Measurements from ENCODE around the gene MGST2. TPM values are rescaled to one million over a fixed set of nuclear protein-coding genes. Genes with fewer than 3 reads are reported as not detected.
"Not testable (repeated sequence)": the region's sequence is repeated elsewhere in the genome, so short reads cannot be mapped to it uniquely, and the experiment has no call there.

The MGST2 gene
- total RNA-seq, 2 experiments from 2014 or later: 4.2 to 6.7 TPM

DNA sequence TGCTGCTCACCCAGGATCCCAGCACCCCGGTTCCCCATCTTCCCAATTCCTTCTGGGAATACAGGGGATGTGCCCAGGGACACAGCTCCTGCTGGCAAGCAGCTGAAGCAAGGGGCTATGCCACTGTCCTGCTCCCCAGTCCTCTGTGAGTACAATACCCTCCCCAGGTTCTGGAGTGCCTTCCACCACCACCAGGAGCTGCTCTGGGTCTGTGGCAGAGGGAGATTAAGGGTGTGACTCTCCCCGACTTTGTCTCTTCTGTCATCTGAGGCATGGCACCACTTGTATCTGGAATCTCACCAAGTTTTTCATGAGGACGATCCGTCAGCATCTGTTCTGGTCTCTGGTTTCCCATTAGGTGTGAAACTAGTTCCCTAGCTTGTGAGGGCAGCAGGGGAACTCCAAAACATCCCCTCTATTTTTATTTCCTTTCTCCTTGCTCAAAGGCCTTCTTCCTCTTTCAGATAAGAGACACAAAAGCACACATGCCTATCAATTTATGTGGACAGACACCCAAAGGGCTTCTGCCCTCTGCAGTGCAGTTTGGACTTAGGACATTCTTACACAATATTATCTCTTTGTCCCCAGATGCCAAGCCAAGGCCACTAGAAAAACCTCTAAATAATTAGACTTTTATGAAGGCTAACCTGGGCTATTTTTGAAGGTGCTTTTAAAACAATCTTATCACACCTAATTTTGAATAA lies 26.8 kb downstream of the MGST2 start:
- ChIA-PET POLR2A (no interaction called here), CTCF (no interaction called here)

DNA sequence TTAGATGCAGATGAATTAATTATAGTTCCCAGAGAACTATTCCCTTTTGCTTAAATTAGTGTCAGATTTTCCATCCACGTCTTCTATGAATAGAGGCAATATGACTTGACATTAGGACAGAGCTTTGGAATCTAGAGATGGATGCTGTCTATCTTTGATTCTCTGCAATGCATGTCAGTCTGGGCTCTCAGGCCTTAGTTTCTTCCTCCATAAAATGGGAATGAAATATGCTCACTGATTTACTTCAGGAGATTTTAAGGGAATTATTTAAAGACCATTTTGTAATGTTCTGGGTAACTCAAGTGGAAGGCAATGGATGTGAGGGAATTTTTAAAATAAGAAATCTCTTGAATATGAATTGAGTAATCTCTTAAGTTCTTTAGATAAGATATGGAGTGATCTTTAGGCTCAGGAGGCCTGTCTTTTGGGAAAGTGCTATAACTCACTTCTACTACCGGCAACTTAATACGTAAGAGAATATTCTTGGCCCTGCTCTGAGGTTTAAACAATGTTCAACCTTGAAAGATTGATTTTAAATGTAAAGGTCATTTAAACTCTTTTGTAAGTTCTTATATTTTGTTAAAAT lies 29.0 kb downstream of the MGST2 start:
- ChIA-PET CTCF (no interaction called here), POLR2A (no interaction called here)

DNA sequence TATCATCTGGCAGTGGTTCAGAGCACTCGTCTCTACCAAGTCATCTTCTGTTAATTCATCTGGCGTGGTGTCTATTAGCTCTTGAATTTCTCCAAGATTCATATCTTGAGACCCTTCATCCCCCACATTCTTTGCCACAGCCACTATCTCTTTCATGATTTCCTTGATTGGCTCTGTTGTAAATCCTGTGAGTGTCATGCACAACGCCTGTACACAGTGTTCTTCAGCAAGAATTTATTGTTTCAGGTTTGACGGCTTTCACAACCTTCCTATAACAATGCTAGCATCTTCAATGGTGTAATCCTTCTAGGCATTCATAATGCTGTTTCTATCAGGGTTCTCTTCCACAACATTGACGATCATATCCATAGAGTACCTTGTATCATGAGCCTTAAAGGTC lies 30.9 kb downstream of the MGST2 start:
- ChIA-PET POLR2A (no interaction called here), CTCF (no interaction called here)

DNA sequence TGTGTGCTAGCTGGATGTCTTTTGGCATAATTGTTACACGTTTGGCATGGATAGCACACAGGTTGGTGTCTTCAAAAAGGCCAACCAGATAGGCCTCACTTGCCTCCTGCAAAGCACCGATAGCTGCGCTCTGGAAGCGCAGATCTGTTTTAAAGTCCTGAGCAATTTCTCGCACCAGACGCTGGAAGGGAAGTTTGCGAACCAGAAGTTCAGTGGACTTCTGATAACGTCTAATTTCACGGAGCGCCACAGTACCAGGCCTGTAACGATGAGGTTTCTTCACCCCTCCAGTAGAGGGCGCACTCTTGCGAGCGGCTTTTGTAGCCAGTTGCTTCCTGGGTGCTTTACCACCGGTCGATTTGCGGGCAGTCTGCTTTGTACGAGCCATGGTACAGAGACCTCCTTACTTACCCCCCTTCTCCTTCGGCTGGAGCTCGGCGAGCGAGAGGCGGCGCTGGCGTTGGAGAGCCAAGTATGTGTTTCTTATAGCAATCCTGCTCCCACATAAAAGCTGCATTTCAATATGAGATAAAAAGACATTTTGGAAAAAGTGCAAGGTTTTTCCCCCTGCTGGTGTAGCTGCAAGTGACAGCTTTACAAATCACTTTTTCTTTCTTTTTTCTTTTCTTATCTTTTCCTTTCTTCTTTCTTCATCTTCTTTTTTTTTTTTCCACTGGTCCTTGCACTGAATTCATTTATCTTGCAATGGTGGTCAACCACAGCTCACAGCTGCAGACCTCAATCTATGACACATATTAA lies 32.7 kb downstream of the MGST2 start:
- POLR2A ChIA-PET, CTCF ChIA-PET: not testable (repeated sequence)

DNA sequence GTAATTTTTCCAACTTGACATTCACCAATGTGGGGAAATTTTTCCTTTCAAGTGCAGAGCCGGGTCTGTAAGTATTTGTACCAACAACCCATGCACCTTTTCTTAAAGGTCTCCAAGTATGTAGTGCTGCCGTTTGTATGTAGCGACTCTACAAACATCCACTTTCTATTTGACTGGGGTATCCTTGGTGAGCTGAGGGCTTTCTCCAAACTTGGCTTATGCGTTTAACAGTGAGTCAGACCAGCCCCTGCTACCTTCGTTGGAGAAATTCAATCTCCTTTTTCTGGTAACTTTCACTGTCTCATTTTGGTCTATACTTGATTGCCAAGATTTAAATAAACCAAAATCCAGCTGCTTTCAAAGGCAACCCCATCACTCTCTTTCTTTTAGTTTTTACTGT lies 34.9 kb downstream of the MGST2 start:
- POLR2A ChIA-PET: no interaction called here
- CTCF ChIA-PET: interaction anchor here (0.7 to 1.0 kb wide), 2 partner anchors 24 to 96 kb away, joined by 3 read pairs; no protein-coding TSS in a partner anchor

DNA sequence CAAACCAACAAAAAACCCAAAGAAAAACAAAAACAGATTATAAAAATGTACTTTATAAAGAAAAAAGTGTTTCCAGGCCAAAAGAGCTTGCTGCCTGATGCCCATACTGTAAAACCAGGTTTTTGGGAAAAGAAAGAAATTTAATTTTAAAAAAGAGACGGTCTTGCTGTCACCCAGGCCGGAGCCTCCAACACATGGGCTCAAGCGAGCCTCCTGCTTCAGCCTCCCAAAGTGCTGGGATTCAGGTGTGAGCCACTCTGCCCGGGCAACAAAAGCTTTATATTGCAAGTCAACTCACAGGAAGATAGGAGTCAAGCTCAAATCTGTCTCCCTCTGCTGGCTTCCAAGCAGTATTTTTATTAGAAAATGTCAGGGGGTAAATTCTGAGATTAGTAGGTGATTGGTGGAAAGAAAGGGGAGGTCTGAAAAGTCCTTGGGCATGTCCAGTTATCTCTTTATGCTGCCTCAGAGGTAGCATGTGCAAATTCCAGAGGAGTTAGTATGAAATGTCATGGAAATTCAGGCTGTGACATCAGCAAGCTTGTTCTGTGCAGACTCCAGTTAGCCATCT lies 39.4 kb downstream of the MGST2 start:
- POLR2A ChIA-PET: no interaction called here
- CTCF ChIA-PET: interaction anchor here (0.6 kb wide), 1 partner anchor 859 kb away, joined by 3 read pairs; no protein-coding TSS in a partner anchor

DNA sequence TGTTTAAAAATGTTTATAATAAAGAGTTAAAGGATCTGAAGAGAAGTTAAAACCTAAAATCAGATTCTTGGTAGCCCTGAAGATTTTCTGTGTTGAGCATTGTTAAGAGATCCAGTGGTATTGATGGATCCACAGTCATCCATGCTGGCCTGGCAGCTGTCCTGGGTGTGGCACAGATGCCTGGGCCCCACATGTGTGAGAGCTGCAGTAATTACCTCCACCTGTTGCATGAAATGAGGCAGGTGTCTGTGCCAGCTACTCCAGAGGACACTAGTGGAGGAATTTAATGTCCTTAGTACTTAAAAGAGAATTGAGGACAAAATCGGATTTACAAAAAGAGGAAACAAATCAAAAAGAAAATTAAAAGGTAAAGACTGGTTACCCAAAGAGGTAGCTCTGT lies 44.0 kb downstream of the MGST2 start:
- CTCF ChIA-PET: no interaction called here
- POLR2A ChIA-PET: no interaction called here

DNA sequence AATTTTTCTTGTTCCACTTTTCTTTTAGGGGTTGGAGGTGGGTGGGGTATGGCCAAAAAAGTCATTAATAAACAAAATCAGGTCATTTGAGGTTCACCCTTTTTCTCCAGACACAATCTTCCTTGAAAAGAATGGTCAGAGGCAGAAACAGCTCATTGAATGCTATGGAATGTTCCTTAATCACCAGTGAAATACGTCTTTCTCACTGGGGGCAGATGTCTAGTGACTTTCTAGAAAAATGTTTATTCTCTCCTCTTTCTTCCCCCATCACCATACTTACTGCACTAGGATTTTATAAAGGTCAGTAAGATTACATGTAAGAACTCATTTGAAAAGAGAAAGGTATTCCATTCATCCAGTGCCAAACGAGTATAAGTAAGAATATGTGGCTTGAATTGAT lies 44.5 kb downstream of the MGST2 start:
- POLR2A ChIA-PET: no interaction called here

DNA sequence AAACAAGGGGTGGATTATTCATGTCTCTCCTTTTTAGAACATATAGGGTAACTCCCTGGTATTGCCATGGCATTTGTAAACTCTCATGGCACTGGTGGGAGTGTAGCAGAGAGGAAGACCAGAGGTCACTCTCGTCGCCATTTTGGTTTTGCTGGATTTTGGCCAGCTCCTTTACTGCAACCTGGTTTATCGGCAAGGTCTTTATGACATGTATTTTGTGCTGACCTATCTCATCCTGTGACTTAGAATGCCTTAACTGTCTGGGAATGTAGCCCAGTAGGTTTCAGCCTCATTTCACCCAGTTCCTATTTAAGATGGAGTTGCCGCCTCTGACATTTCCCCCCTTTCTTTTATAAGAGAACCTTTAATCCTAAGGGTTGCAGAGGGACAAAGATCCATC lies 45.8 kb downstream of the MGST2 start:
- ChIA-PET CTCF (no interaction called here), POLR2A (no interaction called here)

More for the DNA sequence above, 44.5 kb downstream of the MGST2 start:
- CTCF ChIA-PET: no interaction called here

DNA sequence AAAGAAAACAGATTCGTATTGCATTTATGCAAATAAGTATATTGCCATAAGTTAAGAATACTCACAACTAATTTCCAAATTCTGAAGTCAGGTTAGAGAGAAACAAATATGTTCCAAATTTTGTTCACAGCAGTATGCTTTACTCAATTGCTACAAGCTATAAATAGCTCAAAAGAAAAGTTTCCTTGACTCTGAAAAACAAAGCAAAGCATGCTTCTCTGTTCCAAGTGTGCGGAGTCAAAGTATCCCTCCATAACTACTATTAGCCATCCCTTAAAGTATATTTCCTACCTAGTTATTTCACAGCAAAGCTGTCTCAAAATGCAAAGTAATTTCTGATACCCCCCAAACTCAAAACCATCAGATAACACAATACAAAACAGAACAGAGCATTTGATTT lies 47.3 kb downstream of the MGST2 start:
- ChIA-PET CTCF (interaction anchor here (0.8 kb wide), 1 partner anchor 46 kb away, joined by 5 read pairs; no protein-coding TSS in a partner anchor), POLR2A (no interaction called here)

DNA sequence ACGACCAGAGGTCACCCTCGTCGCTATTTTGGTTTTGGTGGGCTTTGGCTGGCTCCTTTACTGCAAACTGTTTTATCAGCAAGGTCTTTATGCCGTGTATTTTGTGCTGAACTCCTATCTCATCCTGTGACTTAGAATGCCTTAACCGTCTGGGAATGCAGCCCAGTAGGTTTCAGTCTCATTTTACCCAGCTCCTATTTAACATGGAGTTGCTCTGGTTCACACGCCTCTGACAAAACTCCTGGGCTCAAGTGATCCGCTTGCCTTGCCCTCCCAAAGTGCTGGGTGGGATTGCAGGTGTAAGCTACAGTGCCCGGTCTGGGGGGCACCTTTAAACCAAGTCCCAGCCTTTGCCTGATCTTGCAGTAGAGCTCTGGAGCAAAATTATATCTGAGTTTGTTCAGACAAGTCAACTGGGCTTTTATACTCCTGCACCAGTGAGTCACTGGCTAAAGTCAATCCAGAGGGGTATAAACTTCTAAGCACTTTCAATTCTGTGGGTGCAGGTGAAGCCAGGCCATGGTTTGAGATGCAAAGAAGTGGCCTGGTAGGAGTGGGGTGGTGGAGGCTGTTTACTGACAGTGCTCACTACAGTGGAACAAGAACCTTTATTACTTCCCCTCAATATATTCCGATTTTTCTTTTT lies 50.2 kb downstream of the MGST2 start:
- ChIA-PET POLR2A (no interaction called here), CTCF (no interaction called here)

DNA sequence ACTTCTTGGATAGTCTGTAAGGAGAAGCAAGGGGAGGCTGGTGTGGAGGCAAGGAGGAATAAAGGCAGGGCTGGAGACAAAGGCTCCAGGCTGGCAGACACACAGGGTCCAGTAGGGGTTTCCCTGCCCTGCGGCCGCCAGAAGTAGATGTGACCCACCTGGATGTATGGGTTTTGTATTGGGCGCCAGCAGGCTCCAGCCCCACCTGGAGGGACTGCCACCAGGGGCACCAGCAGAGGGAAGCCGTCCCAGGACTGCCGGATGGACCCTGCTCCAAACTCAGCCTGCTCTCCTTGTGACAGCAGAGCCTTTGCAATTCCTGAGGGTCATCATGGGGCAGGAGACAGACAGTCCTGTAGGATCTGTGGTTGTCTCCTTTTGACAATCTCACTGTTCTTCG lies 52.7 kb downstream of the MGST2 start:
- ChIA-PET POLR2A (no interaction called here), CTCF (no interaction called here)

DNA sequence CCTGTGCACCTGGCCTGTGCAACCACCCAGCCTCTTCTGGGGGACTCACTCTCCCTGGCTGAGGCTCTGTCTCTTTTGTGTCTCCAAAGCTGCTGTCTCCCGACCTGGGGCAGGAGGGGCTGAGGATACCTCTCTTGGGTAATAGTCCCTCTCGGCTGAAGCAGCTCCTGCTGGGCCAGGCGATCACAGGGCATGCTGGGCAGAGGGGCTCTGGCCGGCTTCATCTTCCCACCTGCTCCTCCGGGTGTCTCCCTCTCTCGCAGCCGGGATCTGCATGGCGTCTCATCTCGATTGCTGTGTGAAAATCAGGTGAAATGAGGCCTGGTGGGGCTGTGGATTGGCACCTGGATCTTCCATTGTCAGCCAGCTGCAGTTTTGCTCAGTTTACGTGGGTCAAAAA lies 53.2 kb downstream of the MGST2 start:
- CTCF ChIA-PET: no interaction called here
- POLR2A ChIA-PET: no interaction called here

DNA sequence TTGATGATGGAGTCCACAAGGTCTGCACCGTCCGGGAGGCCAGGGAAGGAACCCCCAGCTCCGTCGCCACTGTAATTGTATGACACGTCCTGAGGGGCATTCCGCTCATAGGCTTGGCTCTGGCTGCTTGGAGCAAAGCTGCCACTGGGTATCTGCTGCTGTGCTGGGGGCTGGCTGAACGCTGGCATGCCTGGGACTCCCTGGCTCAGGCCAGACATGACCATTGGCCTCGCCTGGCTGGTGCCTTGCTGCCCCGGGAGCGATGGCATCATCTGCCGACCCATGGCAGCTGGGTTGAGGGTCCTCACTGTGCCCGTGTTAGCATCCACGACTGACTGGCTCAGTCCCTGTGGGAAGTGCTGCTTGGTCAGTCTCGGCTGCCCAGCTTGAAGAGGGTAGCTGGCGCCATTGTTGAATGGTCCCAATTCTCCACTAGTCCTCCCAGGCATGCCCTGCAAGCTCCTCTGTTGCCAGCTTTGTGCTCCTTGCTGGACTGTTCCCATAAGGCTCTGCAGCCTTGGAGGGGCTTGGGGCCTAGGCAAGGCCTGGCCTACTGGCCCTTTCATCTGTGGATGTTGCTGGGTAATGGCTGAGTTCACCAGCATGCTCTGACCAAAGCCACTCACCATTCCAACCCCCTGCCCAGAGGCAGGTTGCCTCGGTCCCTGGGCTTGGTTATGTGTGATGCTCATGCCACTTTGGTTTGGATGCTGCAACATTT lies 53.9 kb downstream of the MGST2 start:
- ChIA-PET POLR2A (no interaction called here), CTCF (no interaction called here)

DNA sequence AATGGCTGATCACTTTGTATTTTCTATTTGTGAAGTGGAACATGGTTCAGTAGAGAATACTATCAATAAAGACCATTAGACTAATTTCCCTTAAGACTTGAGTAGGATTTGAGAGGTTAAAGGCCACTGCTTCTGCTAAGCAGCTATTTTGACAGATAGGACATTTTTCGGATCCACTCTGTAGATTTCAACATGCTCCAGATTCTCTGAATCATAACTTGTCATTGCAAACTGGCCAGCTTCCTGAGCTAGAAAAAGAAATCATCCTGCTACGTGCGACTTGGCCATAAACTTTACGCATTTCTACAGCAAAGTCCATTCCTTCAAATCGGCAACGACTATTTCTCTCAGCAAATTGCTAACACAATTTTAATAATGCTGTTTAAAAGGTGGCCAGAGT lies 55.2 kb downstream of the MGST2 start:
- CTCF ChIA-PET: no interaction called here
- POLR2A ChIA-PET: no interaction called here

DNA sequence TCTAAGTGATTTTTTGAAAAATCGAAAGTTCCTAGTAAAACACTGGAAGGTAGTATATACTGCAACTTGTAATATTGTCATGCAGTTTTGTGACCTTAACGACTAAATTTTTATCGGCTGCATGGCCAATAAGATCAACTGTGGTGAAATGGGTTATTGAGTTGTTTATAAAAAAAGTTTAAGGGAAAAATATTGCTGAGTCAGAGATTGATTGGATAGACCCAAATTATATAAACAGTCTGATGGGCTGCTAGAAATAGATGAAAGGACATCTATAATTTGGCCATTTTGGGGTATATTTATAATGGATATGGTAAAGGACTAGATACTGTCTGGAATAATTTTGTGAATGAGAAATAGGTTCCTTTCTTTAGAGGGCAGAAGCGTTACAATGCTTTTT lies 56.2 kb downstream of the MGST2 start:
- CTCF ChIA-PET: no interaction called here
- POLR2A ChIA-PET: no interaction called here

DNA sequence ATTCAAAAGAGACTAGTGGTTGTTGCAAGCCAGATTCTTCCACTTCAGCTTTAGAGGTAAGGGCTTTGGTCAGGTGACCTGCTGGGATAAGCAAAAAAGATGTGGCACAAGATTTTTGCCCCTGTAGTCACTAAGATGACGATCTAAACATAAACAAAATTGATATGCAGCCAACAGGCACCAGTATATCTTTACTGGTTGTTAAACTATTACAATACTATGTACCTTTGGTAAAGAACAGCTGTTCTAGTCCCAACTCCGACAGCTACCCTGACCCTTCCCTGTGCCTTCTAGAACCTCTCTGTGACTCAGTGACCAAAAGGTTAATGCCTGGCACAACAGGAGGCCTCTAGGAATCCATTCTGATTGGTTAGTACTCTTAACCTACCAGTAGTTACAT lies 59.6 kb downstream of the MGST2 start:
- ChIA-PET CTCF (no interaction called here), POLR2A (no interaction called here)

DNA sequence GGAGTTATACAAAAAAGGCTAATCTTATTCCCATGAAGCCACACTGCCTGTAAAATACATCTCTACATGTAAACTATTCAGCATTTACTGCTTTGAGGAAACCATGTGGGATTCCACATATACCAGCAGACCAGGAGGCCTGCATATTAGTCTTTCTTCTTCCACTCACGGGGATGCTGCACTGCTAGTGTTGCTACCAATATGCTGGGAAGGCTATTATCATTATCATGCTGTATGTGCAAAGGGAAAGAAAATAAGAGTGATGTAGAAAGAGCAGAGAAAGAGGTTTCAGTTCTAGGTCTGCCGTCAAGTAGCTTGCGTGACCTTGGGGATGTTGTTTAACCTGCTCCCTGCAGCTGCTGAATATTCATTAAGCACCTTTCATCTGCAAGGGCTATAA lies 61.0 kb downstream of the MGST2 start:
- CTCF ChIA-PET: no interaction called here
- POLR2A ChIA-PET: no interaction called here

DNA sequence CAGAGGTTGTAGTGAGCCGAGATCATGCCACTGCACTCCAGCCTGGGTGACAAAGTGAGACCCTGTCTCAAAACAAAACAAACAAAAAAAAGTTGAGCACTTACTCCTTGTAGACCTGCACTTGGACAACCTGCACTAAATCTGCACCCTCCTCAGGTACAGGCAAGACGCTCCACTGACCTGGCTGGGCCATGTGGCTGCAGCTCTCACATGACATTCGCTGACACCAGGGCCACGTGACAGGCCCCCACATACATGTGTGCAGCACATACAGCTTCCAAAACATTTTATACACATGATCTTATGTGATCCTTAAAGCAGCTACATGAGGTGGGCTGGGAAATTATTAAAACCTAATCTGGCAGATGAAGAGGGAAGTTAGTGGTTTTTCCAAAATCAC lies 62.5 kb downstream of the MGST2 start:
- CTCF ChIA-PET: no interaction called here
- POLR2A ChIA-PET: no interaction called here

DNA sequence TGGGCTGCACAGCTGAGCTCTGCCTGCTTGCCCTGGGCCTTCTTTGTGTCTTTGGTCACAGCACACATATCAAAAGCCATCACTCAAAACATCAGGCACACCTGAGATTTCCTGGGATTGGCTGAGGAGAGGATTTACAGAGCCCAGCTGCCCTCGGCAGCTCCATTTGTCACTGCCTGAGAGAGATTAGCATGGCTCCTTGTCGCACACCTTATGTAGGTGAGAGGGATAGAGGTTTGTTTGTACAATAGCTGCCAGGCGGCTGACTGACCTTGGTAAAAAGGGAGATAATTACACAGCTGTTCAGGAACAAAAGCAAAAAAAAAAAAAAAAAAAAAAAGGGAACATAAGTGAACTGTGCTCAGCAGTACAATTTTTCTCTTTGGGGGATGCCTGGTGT lies 63.2 kb downstream of the MGST2 start:
- ChIA-PET POLR2A (no interaction called here), CTCF (interaction anchor here (0.7 kb wide), 1 partner anchor 9 kb away, joined by 4 read pairs; no protein-coding TSS in a partner anchor)

Data from activated CD8-positive, alpha-beta memory T cell treated with anti-CD3 and anti-CD28 coated beads for 36 hours (primary cell).